ENCODE results near the gene TEX48.

TEX48 gene

GRCh38 chr9:114719290-114719689, 37.3 kb upstream of the TEX48 start:
- Histone ChIP-seq H3K18ac (ENCODE audit: low read length) (no peak overlapping the region), H3K56ac (ENCODE audit: low read length) (no peak overlapping the region), H3K4me3 (ENCODE audit: low read length) (no peak overlapping the region), H3K4me1 (ENCODE audit: control insufficient read depth, low read depth, low read length) (no peaks in the 10 kb centered on the region), H2BK15ac (replicated peaks; ENCODE audit: low read depth) (no peak overlapping the region), H3K9ac (ENCODE audit: low read length) (no peak overlapping the region), H2BK120ac (ENCODE audit: low read depth, low read length) (no peak overlapping the region), H3K4ac (ENCODE audit: low read depth, low read length) (no peak overlapping the region), H2BK5ac (ENCODE audit: low read length) (no peak overlapping the region), H3K36me3 (ENCODE audit: control insufficient read depth, insufficient read depth, low read length) (no peaks in the 10 kb centered on the region), H3K27ac (ENCODE audit: low read depth, low read length) (no peak overlapping the region), H3K4me2 (ENCODE audit: low read length) (no peak overlapping the region), H2AK5ac (ENCODE audit: low read length) (no peak overlapping the region), H3K27me3 (ENCODE audit: insufficient read depth, low read length, poor library complexity) (no peaks in the 10 kb centered on the region), H3K23ac (ENCODE audit: low read length) (no peak overlapping the region), H3K79me1 (ENCODE audit: low read length) (no peaks in the 10 kb centered on the region), H3K79me2 (ENCODE audit: control insufficient read depth, insufficient read depth, low read length) (no peaks in the 10 kb centered on the region), H4K8ac (ENCODE audit: low read depth, low read length) (no peak overlapping the region), H4K5ac (ENCODE audit: low read length) (no peak overlapping the region)
- no peak for DNase-seq
- no CpG with 5 or more reads among the region's 4 CpGs for WGBS (ENCODE audit: extremely low coverage, insufficient coverage, low lambda C conversion rate)

GRCh38 chr9:114718801-114719221, 36.8 kb upstream of the TEX48 start:
- no peak for DNase-seq
- no peak overlapping the region for H3K9ac ChIP-seq (ENCODE audit: low read length)
- H2BK5ac ChIP-seq (ENCODE audit: low read length) = no peak overlapping the region
- H3K4me3 ChIP-seq (ENCODE audit: low read length) = no peak overlapping the region
- no peak overlapping the region for H2BK120ac ChIP-seq (ENCODE audit: low read depth, low read length)
- H3K27me3 ChIP-seq (ENCODE audit: insufficient read depth, low read length, poor library complexity) = no peaks in the 10 kb centered on the region
- no peak overlapping the region for H3K56ac ChIP-seq (ENCODE audit: low read length)
- no peaks in the 10 kb centered on the region for H3K79me2 ChIP-seq (ENCODE audit: control insufficient read depth, insufficient read depth, low read length)
- H3K4ac ChIP-seq (ENCODE audit: low read depth, low read length) = no peak overlapping the region
- WGBS (ENCODE audit: extremely low coverage, insufficient coverage, low lambda C conversion rate) = no CpG with 5 or more reads among the region's 8 CpGs
- H4K8ac ChIP-seq (ENCODE audit: low read depth, low read length) = no peak overlapping the region
- no peak overlapping the region for H2AK5ac ChIP-seq (ENCODE audit: low read length)
- no peak overlapping the region for H2BK15ac ChIP-seq (replicated peaks; ENCODE audit: low read depth)
- H3K27ac ChIP-seq (ENCODE audit: low read depth, low read length) = no peak overlapping the region
- H3K4me1 ChIP-seq (ENCODE audit: control insufficient read depth, low read depth, low read length) = no peaks in the 10 kb centered on the region
- H3K36me3 ChIP-seq (ENCODE audit: control insufficient read depth, insufficient read depth, low read length) = no peaks in the 10 kb centered on the region
- no peak overlapping the region for H4K5ac ChIP-seq (ENCODE audit: low read length)
- no peak overlapping the region for H3K4me2 ChIP-seq (ENCODE audit: low read length)
- no peak overlapping the region for H3K23ac ChIP-seq (ENCODE audit: low read length)
- H3K18ac ChIP-seq (ENCODE audit: low read length) = no peak overlapping the region
- H3K79me1 ChIP-seq (ENCODE audit: low read length) = no peaks in the 10 kb centered on the region

- no peak overlapping the region for H3K56ac ChIP-seq (ENCODE audit: low read length)
- no peak overlapping the region for H3K18ac ChIP-seq (ENCODE audit: low read length)
- H3K4me3 ChIP-seq (ENCODE audit: low read length) = no peak overlapping the region
- H3K4ac ChIP-seq (ENCODE audit: low read depth, low read length) = no peak overlapping the region
- no peak overlapping the region for H4K5ac ChIP-seq (ENCODE audit: low read length)
- no peak overlapping the region for H2AK5ac ChIP-seq (ENCODE audit: low read length)
- H3K27ac ChIP-seq (ENCODE audit: low read depth, low read length) = no peak overlapping the region
- no CpG with 5 or more reads among the region's 3 CpGs for WGBS (ENCODE audit: extremely low coverage, insufficient coverage, low lambda C conversion rate)
- H3K4me1 ChIP-seq (ENCODE audit: control insufficient read depth, low read depth, low read length) = no peaks in the 10 kb centered on the region
- H2BK120ac ChIP-seq (ENCODE audit: low read depth, low read length) = no peak overlapping the region
- H2BK15ac ChIP-seq (replicated peaks; ENCODE audit: low read depth) = no peak overlapping the region
- H2BK5ac ChIP-seq (ENCODE audit: low read length) = no peak overlapping the region
- no peak overlapping the region for H3K9ac ChIP-seq (ENCODE audit: low read length)
- H3K4me2 ChIP-seq (ENCODE audit: low read length) = no peak overlapping the region
- DNase-seq = no peak
- H4K8ac ChIP-seq (ENCODE audit: low read depth, low read length) = no peak overlapping the region
- H3K79me2 ChIP-seq (ENCODE audit: control insufficient read depth, insufficient read depth, low read length) = no peaks in the 10 kb centered on the region
- no peaks in the 10 kb centered on the region for H3K79me1 ChIP-seq (ENCODE audit: low read length)
- no peak overlapping the region for H3K23ac ChIP-seq (ENCODE audit: low read length)
- no peaks in the 10 kb centered on the region for H3K36me3 ChIP-seq (ENCODE audit: control insufficient read depth, insufficient read depth, low read length)
- no peaks in the 10 kb centered on the region for H3K27me3 ChIP-seq (ENCODE audit: insufficient read depth, low read length, poor library complexity)
These were observed 36.0 kb upstream of the TEX48 start for GRCh38 chr9:114717908-114718486.

GRCh38 chr9:114709636-114710035, 27.6 kb upstream of the TEX48 start:
- H3K4ac ChIP-seq (ENCODE audit: low read depth, low read length) = no peak overlapping the region
- no peaks in the 10 kb centered on the region for H3K79me1 ChIP-seq (ENCODE audit: low read length)
- H3K56ac ChIP-seq (ENCODE audit: low read length) = no peak overlapping the region
- H3K4me1 ChIP-seq (ENCODE audit: control insufficient read depth, low read depth, low read length) = no peaks in the 10 kb centered on the region
- no CpG with 5 or more reads among the region's 1 CpG for WGBS (ENCODE audit: extremely low coverage, insufficient coverage, low lambda C conversion rate)
- no peak overlapping the region for H4K8ac ChIP-seq (ENCODE audit: low read depth, low read length)
- no peak overlapping the region for H3K27ac ChIP-seq (ENCODE audit: low read depth, low read length)
- no peaks in the 10 kb centered on the region for H3K36me3 ChIP-seq (ENCODE audit: control insufficient read depth, insufficient read depth, low read length)
- no peak overlapping the region for H2BK15ac ChIP-seq (replicated peaks; ENCODE audit: low read depth)
- H4K5ac ChIP-seq (ENCODE audit: low read length) = no peak overlapping the region
- no peak for DNase-seq
- no peak overlapping the region for H3K9ac ChIP-seq (ENCODE audit: low read length)
- no peaks in the 10 kb centered on the region for H3K27me3 ChIP-seq (ENCODE audit: insufficient read depth, low read length, poor library complexity)
- H2BK120ac ChIP-seq (ENCODE audit: low read depth, low read length) = no peak overlapping the region
- no peak overlapping the region for H3K4me2 ChIP-seq (ENCODE audit: low read length)
- H3K23ac ChIP-seq (ENCODE audit: low read length) = no peak overlapping the region
- H2BK5ac ChIP-seq (ENCODE audit: low read length) = no peak overlapping the region
- H3K79me2 ChIP-seq (ENCODE audit: control insufficient read depth, insufficient read depth, low read length) = no peaks in the 10 kb centered on the region
- H3K4me3 ChIP-seq (ENCODE audit: low read length) = no peak overlapping the region
- no peak overlapping the region for H3K18ac ChIP-seq (ENCODE audit: low read length)
- H2AK5ac ChIP-seq (ENCODE audit: low read length) = no peak overlapping the region

- Histone ChIP-seq H3K27me3 (ENCODE audit: insufficient read depth, low read length, poor library complexity) (no peaks in the 10 kb centered on the region), H2AK5ac (ENCODE audit: low read length) (no peak overlapping the region), H3K4me2 (ENCODE audit: low read length) (no peak overlapping the region), H2BK120ac (ENCODE audit: low read depth, low read length) (no peak overlapping the region), H3K79me1 (ENCODE audit: low read length) (no peaks in the 10 kb centered on the region), H2BK15ac (replicated peaks; ENCODE audit: low read depth) (no peak overlapping the region), H3K56ac (ENCODE audit: low read length) (no peak overlapping the region), H3K18ac (ENCODE audit: low read length) (no peak overlapping the region), H3K4me3 (ENCODE audit: low read length) (no peak overlapping the region), H3K27ac (ENCODE audit: low read depth, low read length) (no peak overlapping the region), H3K4ac (ENCODE audit: low read depth, low read length) (no peak overlapping the region), H2BK5ac (ENCODE audit: low read length) (no peak overlapping the region), H3K79me2 (ENCODE audit: control insufficient read depth, insufficient read depth, low read length) (no peaks in the 10 kb centered on the region), H3K9ac (ENCODE audit: low read length) (no peak overlapping the region), H3K36me3 (ENCODE audit: control insufficient read depth, insufficient read depth, low read length) (no peaks in the 10 kb centered on the region), H4K5ac (ENCODE audit: low read length) (no peak overlapping the region), H3K4me1 (ENCODE audit: control insufficient read depth, low read depth, low read length) (no peaks in the 10 kb centered on the region), H4K8ac (ENCODE audit: low read depth, low read length) (no peak overlapping the region), H3K23ac (ENCODE audit: low read length) (no peak overlapping the region)
- DNase-seq = no peak
- WGBS (ENCODE audit: extremely low coverage, insufficient coverage, low lambda C conversion rate) = no CpG with 5 or more reads among the region's 2 CpGs
These were observed 24.7 kb upstream of the TEX48 start for GRCh38 chr9:114706711-114707110.

GRCh38 chr9:114701988-114702387, 20.0 kb upstream of the TEX48 start:
- H2BK15ac ChIP-seq (replicated peaks; ENCODE audit: low read depth) = no peak overlapping the region
- H3K36me3 ChIP-seq (ENCODE audit: control insufficient read depth, insufficient read depth, low read length) = no peaks in the 10 kb centered on the region
- no peak overlapping the region for H3K4me2 ChIP-seq (ENCODE audit: low read length)
- no peaks in the 10 kb centered on the region for H3K27me3 ChIP-seq (ENCODE audit: insufficient read depth, low read length, poor library complexity)
- H3K4ac ChIP-seq (ENCODE audit: low read depth, low read length) = no peak overlapping the region
- no peak overlapping the region for H3K4me3 ChIP-seq (ENCODE audit: low read length)
- H3K79me1 ChIP-seq (ENCODE audit: low read length) = no peaks in the 10 kb centered on the region
- no peak overlapping the region for H2AK5ac ChIP-seq (ENCODE audit: low read length)
- H4K8ac ChIP-seq (ENCODE audit: low read depth, low read length) = no peak overlapping the region
- no peak overlapping the region for H2BK120ac ChIP-seq (ENCODE audit: low read depth, low read length)
- peaks cover 3% of the 10 kb centered on the region for H3K4me1 ChIP-seq (ENCODE audit: control insufficient read depth, low read depth, low read length)
- H3K9ac ChIP-seq (ENCODE audit: low read length) = no peak overlapping the region
- no peak for DNase-seq
- no peaks in the 10 kb centered on the region for H3K79me2 ChIP-seq (ENCODE audit: control insufficient read depth, insufficient read depth, low read length)
- H3K23ac ChIP-seq (ENCODE audit: low read length) = no peak overlapping the region
- H3K27ac ChIP-seq (ENCODE audit: low read depth, low read length) = no peak overlapping the region
- H3K18ac ChIP-seq (ENCODE audit: low read length) = no peak overlapping the region
- no peak overlapping the region for H2BK5ac ChIP-seq (ENCODE audit: low read length)
- H4K5ac ChIP-seq (ENCODE audit: low read length) = no peak overlapping the region
- no peak overlapping the region for H3K56ac ChIP-seq (ENCODE audit: low read length)

Data from mesendoderm (in vitro differentiated cells).